Measurements from ENCODE around the gene PARN.
A peak's percentile ranks its signal among the peaks of the same experiment; 100 is the strongest.
"Not testable (repeated sequence)": the region's sequence is repeated elsewhere in the genome, so short reads cannot be mapped to it uniquely, and the experiment has no call there.

PARN gene

GRCh38 chr16:14427371-14427948, 202.6 kb downstream of the PARN start:
- no peak for DNase-seq

GRCh38 chr16:14424595-14424994, 205.5 kb downstream of the PARN start:
- no peak for DNase-seq

DNA sequence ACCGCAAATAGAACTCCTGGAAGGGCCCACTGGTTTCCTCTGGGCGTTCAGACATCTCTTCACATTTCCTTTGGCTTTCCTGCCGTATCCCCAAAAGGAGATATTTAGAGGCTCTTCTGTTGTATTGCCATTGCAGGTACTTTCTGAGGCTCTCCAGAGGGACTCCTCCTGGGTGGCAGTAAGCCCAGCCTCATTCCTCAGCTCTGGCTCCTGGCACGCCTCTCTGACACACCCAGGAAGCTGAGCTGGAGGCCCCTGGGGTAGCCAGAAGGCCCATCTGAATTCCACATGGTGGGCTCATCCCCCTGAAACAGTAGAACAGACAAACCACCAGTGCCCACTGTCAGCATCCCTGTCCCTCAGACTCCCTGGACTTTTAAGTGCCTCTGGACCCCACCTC, 206.7 kb downstream of the PARN start:
- DNase-seq = no peak

GRCh38 chr16:14420721-14421488, 209.2 kb downstream of the PARN start:
- DNase-seq = no peak

GRCh38 chr16:14420243-14420642, 209.8 kb downstream of the PARN start:
- DNase-seq = not testable (repeated sequence)

DNA sequence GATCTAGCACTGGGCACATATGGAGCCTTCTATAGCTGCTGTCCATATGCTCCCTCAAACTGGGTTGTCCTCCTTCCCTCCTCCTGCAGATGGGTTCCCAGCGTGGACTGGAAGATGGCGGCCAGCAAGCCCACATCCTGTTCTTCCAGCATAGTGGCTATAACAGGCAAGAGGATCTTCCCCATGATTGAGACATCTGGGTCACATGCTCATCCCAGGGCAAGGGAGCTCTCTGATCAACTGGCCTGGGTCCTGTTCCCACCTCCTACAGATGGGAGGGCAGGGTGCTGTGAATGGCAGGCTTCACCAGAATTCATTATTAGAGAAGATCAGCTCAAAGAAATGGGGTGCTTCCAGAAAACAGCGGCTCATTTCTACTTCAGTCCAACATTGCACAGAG, 210.2 kb downstream of the PARN start:
- DNase-seq = no peak

DNA sequence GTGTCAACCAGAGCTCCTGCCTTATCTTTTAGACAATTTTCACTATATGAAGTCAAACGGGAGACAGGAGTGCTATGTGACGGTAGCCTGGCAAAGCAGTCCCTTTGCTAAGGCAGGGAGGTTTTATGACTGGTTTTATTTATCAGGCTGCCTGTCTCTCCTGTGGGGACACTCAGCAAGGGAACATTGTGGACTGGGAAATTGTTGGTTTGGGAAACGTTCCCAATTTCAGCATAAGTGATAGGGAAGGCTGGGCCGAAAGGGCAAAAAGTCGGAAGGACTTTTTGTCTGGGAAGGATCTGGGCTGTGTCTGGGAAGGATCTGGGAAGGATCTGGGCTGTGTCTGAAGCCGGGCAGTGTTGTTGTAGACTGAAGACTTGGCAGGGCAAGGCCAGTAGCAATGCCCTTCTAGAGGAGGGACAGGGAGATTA, 211.2 kb downstream of the PARN start:
- no peak for DNase-seq

DNA sequence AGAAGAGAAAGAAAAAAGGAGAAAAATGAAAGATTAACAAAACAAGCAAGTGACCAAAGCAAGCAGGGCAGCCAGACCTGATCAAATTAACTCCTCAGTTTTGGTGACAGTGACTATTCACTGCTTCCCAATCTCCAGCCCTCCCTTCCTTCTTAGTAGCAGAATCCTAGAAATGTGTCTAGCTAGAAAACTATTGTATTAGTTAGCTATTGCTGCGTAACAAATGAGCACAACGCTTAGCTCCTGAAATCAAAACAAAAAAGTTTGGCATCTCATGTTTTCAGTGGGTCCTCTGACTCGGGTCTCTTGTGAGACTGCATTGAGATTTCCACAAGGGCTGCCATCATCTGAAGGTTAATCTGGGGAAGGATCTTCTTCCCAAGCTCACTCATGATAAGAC, 213.9 kb downstream of the PARN start:
- no peak for DNase-seq

DNA sequence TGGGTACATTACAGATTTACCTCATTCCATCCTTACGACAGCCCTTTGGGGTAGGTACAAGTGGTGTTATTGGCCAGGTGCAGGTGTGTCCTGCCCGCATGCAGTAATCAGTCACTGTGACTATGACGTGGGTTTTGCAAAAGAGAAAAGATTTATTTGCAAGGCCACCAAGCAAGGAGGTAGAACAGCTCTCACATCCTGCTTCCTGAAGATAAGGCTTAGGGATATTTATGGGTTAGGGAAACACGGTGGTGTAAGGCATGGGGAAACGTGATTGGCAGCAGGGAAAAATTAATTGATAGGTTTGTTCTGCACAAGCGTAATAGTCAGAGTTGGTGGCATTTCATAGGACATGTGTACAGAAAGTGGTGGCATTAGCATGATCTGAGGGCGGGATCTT, 214.8 kb downstream of the PARN start:
- no peak for DNase-seq

DNA sequence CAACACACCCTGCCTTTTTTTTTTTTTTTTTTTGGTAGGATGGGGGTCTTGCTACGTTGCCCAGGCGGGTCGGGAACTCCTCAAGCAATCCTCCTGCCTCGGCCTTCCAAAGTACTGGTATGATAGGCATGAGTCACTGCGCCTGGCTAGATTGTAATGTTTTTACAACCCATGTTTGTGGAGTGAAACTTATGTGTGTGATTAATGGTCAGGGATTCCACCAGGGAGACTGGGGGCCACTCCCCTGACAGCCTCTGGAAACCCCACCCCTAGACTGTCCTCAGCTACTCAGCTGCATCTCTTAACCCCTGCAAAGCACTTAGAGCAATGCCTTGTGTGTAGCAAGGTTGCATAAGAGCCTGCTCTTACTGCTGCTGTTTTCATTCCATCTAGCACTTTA, 220.5 kb downstream of the PARN start:
- no peak for DNase-seq

DNA sequence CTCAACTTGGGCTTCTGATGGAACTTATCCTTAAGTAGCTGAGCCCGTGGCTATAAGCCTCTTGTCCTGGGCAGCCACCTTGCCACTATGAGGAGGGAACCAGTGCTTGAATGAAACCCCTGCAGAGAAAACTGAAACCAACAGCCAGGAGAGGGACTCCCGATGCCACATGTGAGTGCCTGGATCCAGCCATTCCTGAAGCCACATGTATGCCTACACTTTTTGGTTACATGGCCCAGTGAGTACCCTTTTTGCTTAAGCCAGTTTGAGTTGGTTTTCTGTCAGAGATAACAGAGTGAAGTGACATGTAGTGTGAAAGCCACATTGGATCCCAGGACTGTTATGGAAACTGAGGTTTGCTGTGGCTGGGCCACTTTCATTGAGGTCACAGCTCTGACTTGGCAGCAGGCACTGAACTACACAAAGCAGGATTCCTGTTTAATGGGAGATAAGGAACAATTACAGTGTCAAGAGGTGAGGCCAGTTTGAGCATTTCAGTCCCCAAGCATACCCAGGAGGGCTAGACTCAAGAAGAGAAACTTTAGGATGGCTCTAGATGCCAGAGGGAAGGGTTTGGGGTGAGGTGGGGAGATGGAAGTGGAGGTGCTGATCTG, 222.2 kb downstream of the PARN start:
- no peak for DNase-seq

DNA sequence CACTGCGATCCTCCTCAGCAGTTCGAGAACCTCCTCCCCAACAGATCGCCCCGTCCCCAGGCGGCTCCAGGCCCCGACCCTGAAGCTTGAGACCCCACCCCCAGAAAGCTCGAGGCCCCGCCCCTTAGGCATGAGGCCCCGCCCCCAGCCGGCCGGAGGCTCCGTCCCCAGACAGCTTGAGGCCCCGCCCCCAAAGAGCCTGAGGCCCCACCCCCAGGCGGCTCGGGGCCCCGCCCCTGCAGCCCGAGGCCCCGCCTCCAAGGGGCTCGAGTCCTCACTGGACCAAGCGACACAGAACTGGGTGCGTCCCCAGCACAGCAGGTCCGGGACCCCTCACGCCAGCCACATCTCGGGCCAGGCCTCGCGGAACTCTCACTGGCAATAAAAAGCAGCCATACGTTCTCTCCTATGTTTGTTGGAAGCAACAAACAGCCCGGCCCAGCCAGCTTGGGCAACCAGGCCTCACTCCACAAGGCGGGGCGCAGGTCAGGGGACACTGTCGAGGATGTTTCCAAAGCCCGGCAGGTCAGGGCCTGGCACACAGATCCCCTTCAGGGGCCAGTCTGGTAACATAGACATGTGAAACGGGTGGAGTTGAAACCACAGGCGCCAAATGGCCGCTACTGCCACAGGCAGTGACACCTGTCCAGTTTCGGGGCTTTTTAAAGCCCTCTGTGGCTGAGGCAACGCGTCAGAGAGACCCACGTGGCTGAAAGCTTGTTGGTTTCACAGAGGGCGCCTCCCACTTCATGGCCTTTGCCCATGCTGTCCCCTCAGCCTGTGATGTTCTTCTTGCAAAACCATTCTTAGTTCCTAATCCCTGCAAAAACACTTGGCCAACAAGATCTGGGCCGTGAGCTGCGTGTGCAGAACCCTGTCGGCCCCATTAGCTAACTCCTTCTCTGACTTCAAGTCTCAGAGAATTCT, 224.2 kb downstream of the PARN start:
- peak; percentile 10 for DNase-seq

DNA sequence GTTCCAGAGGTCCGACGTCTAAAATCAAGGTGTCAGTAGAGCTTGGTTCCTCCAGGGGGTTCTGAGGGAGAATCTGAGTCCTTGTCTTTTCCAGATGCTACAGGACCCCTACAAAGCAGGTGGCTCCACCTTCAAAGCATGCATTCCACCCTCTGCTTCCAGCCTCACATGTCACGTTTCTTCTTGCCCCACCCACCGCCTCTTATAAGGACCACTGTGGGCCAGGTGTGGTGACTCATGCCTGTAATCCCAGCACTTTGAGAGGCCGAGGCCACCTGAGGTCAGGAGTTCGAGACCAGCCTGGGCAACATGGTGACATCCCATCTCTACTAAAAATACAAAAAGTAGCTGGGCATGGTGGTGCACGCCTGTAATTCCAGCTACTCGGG, 227.1 kb downstream of the PARN start:
- not testable (repeated sequence) for DNase-seq

DNA sequence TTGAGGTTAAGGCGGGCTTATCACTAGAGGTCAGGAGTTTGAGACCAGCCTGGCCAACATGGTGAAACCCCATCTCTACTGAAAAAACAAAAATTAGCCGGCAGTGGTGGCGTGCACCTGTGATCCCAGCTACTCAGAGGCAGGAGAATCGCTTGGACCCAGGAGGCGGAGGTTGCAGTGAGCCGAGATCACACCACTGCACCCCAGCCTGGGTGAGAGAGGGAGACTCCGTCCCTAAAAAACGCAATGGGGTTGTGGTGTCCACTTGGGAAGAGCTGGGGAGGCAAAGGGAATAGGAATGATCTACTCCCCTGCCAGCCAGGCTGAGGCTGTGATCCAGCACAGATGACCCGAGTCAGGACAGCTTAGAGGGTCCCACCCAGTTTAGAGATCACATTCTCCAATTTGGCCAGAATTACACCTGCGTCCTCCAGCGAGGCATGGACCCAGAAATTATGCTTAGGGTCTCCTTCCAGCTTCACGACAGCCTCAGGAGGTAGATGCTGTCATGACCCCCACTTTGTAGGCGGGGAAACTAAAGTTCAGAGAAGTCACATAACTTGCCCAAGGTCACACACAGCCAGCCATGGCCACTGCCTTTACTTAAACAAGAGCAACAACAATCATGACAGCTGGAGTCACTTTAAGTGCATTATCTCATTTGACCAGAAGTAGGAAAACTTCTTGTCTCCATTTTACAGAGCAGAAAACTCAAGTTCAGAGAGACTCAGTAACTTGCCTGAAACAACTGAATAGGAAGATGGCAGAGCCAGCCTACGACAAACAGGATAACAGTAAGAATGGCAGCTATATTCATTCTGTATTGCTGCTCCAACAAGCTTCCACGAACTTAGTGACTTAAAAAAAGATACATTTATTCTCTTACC, 227.7 kb downstream of the PARN start:
- not testable (repeated sequence) for DNase-seq

GRCh38 chr16:14401711-14402061, 228.4 kb downstream of the PARN start:
- DNase-seq = not testable (repeated sequence)

GRCh38 chr16:14400978-14401710, 228.9 kb downstream of the PARN start:
- DNase-seq = not testable (repeated sequence)

DNA sequence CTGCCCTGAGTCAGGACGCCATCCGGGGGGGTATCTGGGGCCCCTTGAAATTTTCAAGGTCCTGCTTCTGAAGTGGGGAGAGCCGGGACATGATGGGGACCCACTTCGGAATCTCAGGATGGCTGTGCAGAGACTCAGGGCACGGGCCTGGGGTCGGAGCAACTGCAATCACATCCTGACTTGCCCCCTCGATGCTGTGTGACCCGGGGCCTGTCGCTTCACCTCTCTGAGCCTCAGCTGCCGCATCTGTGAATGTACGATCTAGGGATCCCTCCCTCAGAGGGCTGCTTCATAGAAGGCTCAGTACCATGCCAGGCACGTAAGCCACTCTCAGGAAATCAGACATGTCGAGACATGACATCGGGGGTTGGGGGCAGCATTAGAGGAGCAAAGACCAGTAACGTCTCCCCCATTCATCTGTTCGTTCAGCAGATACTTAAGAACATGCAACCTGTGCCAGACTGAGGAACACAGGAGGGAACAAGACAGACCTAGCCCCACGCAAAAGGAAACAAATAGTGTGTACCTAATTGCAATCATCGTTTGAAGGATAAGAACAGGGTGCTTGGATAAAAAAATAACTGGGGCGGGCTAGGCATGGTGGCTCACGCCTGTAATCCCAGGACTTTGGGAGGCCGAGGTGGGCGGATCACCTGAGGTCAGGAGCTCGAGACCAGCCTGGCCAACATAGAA, 229.6 kb downstream of the PARN start:
- no peak for DNase-seq

DNA sequence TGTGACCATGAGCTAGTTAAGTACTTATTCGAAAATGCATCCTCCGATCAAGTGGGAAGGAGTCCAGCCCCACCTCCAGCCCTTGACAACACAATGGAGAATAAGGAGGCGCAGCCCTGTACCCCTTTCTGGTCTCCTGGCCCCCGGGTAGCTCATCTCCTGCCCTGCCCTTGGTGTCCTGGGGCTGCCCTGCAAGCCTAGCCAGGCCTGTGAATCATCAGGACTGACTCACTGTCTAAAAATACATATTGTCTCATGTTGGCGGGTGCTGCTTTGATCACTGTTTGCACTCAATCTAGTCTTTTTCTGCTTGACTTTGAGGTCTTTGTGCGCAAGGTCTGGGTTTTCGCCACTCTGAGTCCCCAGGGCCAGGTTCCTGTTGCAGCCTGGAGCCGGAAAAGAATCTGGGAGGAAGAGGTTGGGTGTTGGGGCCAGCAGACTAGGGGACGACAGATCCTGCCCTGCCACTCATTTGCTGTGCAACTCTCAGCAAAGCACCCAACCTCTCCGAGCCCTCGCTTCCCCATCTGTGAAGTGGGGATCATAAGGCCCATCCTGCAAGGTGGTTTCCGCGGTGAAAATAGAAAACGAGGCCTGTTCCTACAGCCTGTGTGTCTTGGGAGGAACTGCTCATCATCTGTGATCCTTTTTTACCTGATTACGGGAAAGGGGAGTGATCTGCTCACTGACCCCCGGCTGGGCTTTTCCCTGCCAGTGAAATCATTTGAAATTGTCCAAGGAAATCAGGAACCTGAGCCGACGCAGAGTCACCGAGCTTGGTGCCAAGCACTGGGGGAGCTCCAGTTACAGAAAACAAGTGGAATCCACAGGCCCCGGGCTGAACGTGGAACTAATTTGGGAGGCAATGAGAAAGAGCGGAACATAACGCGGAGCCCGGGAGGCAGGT, 230.4 kb downstream of the PARN start:
- no peak for DNase-seq

DNA sequence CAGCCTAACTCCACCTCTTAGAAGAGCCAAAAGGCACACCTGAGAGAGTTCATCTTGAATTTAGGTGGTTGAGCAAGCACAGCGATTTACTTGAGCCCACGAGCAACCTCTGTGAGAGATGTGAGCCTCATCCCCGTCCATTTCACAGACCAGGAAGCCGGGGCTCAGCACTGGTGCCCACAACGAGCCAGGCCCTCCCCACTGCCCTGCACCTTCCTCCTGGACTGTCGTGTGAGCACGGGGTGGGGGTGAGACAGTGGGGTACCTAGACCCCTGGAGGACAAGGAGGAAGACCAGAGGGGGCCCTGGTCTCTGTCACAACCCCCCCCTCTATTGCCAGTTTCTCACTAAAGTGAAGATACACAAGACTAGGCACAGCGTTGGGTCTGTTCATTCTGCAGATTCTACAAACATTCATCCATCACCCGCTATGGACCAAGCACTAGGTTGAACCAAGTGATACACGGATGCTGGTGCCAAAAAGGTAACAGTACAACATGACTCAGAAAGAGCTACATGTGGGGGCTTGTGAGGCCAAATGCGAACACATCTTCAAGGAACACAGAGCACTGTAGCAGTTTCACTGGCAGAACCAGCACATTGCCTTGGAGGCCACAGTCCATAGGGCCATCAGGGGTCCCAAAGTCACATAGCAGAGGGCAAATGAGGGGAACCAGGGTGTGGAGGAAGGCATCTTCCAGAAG, 231.9 kb downstream of the PARN start:
- DNase-seq = no peak

All from CD4-positive, alpha-beta T cell treated with Interferon gamma for 1 hour (primary cell).